GM12874 (cell line): ENCODE data around the gene COQ8A.

Source experiments
- TF ChIP-seq, protein P1 (sequence below): IDR thresholded peaks from 2 replicates; pipeline ENCODE4 v1.5.1; 2011; ENCODE audit warnings: low read depth, mild to moderate bottlenecking, control low read depth, low read length, moderate library complexity; ENCODE audit not compliant: insufficient read depth

The COQ8A gene

DNA sequence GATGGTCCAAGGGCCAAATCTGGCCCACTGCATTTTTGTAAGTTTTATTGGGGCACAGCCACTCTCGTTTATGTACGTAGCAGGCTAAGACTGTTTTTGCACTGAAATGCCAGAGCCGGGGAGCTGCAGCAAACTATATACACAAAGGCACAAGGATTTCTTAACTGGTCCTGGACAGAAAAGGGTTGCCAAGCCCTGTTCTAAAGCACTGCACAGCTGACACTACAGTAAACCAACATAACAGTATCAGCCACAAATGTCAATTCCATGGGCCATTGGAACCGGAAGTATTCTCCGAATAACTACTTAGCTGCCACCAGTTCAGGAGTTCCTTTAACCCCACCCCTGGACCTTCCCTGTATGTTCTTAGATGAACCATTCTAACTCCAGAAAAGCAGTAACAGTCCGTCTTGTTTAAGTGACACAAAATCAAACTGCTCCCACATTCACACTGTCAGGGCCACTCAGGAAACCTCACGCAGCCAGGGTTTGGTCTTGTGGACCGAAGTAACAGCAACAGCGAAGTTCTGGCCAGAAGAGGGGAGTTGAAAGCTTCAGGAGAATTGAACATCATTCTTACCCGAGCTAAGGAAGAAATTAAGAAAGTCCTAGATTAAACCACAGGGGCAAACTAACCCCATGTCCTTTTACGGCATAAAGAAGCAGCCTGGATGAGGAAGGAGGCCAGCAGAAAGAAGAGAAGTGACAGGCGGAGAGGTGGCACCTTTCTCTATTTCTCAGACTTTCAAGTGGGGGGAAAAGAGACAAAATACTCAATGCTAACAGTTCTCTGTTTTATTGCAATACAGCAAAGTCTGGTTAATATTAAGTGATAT lies 49.2 kb downstream of the COQ8A start:
- TF ChIP-seq, protein P1, sequence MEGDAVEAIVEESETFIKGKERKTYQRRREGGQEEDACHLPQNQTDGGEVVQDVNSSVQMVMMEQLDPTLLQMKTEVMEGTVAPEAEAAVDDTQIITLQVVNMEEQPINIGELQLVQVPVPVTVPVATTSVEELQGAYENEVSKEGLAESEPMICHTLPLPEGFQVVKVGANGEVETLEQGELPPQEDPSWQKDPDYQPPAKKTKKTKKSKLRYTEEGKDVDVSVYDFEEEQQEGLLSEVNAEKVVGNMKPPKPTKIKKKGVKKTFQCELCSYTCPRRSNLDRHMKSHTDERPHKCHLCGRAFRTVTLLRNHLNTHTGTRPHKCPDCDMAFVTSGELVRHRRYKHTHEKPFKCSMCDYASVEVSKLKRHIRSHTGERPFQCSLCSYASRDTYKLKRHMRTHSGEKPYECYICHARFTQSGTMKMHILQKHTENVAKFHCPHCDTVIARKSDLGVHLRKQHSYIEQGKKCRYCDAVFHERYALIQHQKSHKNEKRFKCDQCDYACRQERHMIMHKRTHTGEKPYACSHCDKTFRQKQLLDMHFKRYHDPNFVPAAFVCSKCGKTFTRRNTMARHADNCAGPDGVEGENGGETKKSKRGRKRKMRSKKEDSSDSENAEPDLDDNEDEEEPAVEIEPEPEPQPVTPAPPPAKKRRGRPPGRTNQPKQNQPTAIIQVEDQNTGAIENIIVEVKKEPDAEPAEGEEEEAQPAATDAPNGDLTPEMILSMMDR, result no peak

DNA sequence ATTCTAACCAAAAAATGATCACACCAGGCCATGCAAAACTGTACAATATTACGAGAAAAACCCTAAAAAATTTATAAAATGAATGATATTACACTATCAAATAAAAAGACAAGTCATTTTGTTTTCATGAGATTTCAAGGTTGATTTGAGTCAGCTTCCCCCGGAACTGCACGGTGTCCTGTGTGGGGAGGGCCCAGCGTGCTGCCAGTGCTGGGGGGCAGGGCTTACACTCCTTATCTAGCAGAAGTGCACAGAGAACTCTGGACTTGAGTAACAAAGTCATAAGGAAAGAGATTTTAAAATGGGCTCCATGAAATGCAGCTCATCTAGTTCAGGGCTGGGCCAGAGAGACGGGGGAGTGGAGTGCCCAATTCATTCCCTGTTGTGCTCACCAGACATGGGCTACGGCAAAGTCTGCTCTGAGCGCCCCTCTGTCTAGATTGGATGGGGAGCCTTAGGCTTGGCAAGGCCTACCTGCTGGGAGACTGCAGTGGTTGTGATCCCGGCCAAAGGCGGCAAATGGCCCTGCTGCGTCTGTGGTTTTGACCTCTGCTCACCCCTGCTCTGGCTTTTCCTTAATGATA lies 50.1 kb downstream of the COQ8A start:
- TF ChIP-seq, protein P1, result no peak

DNA sequence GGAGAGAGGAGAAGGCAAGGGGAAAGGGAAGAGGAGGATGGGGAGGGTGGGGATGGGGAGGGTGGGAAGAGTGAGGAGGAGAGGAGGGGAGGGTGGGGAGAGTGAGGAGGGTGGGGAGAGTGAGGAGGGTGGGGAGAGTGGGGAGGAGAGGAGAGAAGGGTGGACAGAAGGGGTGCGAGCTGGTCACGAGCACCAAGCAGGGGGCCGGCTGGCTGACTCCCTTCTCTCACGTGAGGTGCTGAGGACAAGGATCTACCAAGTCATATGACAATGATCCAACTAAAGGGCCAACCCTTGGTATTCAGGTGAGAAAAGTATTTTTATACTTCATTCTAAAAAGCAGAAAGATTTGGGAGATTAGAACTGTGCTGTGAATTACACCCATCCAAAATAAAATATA lies 51.8 kb downstream of the COQ8A start:
- TF ChIP-seq, protein P1, result no peak

DNA sequence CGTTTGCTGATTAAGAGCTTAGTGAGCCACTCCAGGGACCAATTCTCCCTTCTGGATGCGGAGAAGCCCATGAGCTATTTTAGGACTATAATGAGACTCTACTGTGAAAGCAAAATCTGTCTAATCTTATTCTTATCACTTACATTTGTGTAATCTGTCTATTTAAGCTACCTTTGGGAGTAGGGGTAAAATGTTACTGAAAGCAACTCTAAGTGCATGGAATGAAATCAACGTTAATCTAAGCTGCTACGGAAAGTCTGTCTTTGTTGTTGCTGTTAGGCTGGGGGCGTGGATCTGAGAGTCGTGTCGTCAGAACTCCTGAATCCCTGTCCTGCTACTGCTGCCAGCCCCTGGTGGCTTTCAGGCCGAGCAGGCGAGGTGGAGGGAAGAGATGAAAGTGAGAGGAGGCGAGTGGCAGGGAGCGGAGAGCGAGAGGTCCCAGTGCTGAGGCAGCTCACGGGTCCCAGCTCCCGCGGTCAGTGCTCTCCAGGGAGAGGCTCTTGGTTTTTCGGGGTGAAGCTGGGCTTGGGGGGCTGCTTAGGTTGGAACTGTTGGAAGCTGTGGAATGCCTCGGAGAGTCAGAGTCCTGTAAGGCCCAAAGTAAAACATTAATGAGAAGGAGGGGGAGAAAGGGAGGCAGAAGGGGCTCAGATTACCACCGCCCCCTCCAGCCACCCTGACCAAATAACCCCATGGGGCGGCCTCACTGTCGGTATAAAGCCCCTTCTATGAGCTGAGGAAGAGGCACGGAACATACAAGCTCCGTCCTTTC lies 53.9 kb downstream of the COQ8A start:
- TF ChIP-seq, protein P1, result no peak

DNA sequence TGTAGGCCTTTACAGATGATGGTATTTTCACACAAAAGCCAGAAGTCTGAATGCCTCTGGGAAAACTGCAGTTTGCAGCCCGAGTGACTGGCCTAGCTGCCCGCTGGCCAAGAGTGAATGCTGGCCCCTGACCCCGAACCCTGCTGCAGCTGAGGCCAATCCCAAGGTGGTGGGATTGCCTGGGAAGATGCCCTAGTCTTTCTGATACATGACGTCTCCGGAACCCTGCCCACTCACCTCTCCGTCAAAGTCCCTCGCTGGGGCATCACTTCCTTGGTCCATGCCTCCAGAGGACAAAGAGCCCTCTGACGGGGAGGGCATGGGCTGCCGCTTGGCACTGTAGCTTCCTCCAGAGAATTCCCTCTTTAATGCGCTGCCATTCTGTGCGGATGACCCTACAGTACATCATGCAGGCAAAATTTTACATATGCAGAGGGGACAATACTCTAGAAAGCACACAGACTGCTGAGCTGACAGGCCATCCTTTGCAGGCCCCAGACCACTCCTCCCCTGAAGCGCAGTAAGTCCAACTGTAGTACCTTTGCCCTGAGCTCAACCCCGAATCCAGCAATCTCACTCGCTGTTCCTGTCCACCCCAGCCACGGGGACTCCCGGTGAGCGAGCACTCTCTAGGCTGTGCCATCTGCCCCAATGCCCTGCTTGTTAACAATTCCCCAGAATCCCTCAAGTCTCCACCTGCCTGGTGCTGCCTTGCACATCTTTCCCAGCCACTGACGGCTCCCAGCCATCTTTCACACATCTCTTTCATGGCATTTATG lies 54.7 kb downstream of the COQ8A start:
- TF ChIP-seq, protein P1, result no peak

DNA sequence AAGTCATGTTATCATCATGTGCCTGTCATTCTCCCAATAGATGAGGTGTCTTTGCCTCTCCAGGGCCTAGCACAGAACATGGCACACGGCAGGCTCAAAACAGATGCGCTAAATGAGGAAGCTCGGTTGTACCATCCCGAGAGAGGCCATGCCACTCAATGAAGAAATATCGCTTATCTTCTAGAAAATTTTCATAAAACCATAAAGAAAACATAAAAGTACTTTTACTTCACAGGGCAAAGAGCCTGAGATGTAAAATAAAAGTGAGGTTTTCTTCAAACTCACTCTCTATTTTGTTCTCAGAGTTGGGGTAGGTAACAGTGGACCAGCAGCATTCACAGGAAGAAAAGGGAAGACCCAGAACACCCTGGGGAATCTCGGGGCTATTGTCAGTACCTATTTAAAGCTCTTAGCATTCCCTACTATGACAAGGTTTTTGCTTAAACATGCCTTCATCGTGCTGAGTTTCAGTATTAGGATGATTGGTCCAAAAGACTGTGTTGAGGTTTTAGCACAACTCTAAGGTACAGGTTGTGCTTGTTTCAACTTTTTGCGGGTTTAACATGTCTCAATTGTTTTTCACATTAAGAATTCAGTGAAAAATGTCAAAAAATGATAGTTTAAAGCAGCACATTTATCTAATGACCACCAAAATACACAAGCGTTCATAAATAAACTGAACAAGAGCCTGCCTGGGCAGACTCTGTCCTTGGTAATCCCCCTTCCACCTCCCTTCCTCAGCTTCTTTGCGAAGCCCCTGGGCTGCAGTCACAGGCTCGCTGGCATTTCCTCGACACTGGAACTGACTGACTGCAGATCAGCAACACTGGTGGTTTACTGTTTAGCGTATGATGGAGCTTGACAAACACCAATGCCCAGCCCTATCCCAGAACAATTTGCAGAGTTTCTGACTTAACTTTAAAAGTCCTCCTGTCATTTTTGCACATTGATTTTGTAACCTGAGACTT lies 55.6 kb downstream of the COQ8A start:
- TF ChIP-seq, protein P1, result no peak
